ENCODE data around the gene TMED5.

The TMED5 gene

DNA sequence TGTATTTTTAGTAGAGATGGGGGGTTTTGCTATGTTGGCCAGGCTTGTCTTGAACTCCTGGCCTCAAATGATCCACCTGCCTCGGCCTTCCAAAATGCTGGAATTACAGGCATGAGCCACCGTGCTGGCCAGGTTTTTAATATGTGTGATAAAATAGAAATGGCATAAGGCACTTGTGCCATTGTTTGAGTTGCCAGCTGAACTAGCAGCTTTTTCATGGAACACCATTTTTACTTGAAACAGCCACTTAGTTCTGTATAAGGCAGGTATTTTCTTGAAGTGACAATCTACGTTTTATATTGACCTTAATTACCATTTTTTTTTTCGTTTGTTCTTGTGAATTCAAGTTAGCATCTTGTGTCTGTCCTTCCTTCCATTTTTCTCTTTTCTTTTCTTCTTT lies 72.8 kb downstream of the TMED5 start:
- Histone ChIP-seq H3K27ac (ENCODE audit: insufficient read depth, low read depth, low read length, poor library complexity, severe bottlenecking) (no peak overlapping the region), H3K27me3 (ENCODE audit: control insufficient read depth, insufficient read depth, low read length, poor library complexity, severe bottlenecking) (no peaks in the 10 kb centered on the region), H3K4me3 (ENCODE audit: insufficient read depth, low read depth, low read length) (no peak overlapping the region), H3K4me1 (ENCODE audit: control insufficient read depth, insufficient read depth, low read length) (no peaks in the 10 kb centered on the region), H3K36me3 (ENCODE audit: control insufficient read depth, insufficient read depth, low read length) (peaks cover 16% of the 10 kb centered on the region), H3K9me3 (ENCODE audit: control insufficient read depth, low read length) (no peaks in the 10 kb centered on the region)
- 93 to 96% methylated on average over 4 of the region's 4 CpGs for WGBS, 2 experiments

DNA sequence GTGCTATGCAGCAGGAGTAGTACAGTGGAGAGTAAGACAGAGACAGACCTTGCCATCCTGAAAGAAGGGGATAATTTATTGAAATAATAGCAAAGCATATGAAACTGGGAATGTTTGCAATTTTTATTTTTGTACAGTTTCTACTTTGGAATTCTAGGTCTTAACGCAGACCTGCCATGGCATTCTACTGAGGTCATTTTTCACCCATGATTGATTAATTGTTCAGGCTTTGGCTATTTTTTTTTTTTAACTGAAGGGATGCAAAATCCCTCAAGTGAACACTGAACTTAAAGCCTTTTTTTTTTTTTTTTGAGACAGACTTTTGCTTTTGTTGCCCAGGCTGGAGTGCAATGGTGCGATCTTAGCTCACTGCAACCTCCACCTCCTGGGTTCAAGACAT lies 74.0 kb downstream of the TMED5 start:
- no peaks in the 10 kb centered on the region for H3K9me3 ChIP-seq (ENCODE audit: control insufficient read depth, low read length)
- H3K4me1 ChIP-seq (ENCODE audit: control insufficient read depth, insufficient read depth, low read length), result no peaks in the 10 kb centered on the region
- peaks cover 16% of the 10 kb centered on the region for H3K36me3 ChIP-seq (ENCODE audit: control insufficient read depth, insufficient read depth, low read length)
- WGBS, 2 experiments, result 97% methylated on average over 2 of the region's 2 CpGs
- H3K27ac ChIP-seq (ENCODE audit: insufficient read depth, low read depth, low read length, poor library complexity, severe bottlenecking), result no peak overlapping the region
- H3K4me3 ChIP-seq (ENCODE audit: insufficient read depth, low read depth, low read length), result no peak overlapping the region
- H3K27me3 ChIP-seq (ENCODE audit: control insufficient read depth, insufficient read depth, low read length, poor library complexity, severe bottlenecking), result no peaks in the 10 kb centered on the region

DNA sequence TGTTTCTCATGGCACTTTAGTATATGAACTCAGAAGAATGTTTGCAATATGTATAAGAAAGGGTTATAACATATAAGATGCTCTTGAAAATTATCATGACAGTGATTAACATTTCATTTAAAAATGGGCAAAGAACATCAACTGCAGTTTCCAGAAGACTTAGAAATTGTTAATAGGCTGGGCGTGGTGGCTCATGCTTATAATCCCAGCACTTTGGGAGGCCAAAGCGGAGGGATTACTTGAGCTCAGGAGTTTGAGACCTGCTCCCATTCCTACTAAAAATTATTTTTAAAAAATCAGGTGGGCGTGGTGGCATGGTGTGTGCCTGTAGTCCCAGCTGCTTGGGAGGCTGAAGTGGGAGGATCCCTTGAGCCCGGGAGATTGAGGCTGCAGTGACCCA lies 78.1 kb downstream of the TMED5 start:
- H3K27ac ChIP-seq (ENCODE audit: insufficient read depth, low read depth, low read length, poor library complexity, severe bottlenecking), result no peak overlapping the region
- peaks cover 6% of the 10 kb centered on the region for H3K4me1 ChIP-seq (ENCODE audit: control insufficient read depth, insufficient read depth, low read length)
- 94 to 99% methylated on average over 4 of the region's 4 CpGs for WGBS, 2 experiments
- H3K36me3 ChIP-seq (ENCODE audit: control insufficient read depth, insufficient read depth, low read length), result peaks cover 8% of the 10 kb centered on the region
- H3K9me3 ChIP-seq (ENCODE audit: control insufficient read depth, low read length), result no peaks in the 10 kb centered on the region
- no peaks in the 10 kb centered on the region for H3K27me3 ChIP-seq (ENCODE audit: control insufficient read depth, insufficient read depth, low read length, poor library complexity, severe bottlenecking)
- no peak overlapping the region for H3K4me3 ChIP-seq (ENCODE audit: insufficient read depth, low read depth, low read length)
